ENCODE results near the gene SOAT2. TPM values are rescaled to one million over a fixed set of nuclear protein-coding genes. Genes with fewer than 3 reads are reported as not detected.
"Not testable (repeated sequence)": the region's sequence is repeated elsewhere in the genome, so short reads cannot be mapped to it uniquely, and the experiment has no call there.

Gene SOAT2
- total RNA-seq, 1 donor from 2014 or later: not detected

DNA sequence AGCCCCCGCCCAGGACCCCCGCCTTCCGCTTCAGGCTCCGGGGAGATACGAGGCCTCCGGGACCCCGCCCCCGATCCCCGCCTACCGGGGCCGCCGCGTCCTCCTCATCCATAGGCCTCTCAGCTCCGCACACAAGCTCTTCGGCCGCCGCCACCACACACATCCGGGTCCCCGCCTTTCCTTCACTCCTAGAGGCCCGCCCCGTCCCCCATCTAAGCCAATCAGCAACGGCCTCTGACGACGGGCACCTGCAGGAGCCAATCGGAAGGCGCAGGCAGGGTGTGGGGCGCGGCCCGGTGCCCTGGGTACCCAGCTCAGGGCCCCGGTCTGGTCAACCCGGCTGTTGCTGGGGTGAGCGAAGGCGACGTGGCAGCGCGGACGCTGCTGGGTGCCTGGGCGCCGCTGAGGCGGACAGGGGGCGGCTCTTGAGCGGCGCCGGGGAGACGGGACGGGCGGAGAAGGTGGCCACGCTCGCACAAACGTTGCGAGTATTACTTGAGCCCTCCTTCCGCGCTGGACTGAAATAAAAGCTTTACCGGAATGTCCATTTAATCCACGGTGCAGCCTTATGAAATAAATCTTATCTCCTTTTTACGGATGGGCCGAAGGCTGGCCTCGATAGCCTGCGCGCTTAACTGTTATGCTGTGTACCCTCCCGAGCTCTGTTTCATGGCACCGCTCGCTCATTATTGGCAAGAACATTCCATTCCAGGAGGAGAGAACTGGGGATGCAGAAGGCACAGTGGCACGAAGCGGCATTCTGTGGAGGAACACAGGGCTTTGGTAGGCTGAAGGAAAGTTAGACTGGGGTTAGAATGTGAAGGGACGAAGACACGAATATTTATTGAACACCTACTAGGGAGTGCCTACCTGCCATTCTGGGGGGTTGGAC, 23.8 kb upstream of the SOAT2 start, which contains the start of gene SPRYD3:
Gene SPRYD3 (minus strand): TSS at position 165 of the 892 bp plus-strand sequence. CDS start 57 bp downstream, at position 108.
- Mint-ChIP-seq H3K27ac (peak within 1 kb of the TSS; percentile 89), H3K4me1 (ENCODE audit: low read depth) (peaks cover 22% of the 10 kb centered on the region), H3K4me3 (ENCODE audit: low read depth) (peak within 1 kb of the TSS; percentile 89), H3K36me3 (ENCODE audit: low read depth) (peaks cover 31% of the 10 kb centered on the region), H3K27me3 (ENCODE audit: low read depth) (no peaks in the 10 kb centered on the region), H3K9me3 (peaks cover 8% of the 10 kb centered on the region)
- intact Hi-C loops (cut with micrococcal nuclease): loop anchor here (1.0 to 2.0 kb wide), 3 partner anchors 19 to 33 kb away; no protein-coding TSS in a partner anchor
- DNase-seq (ENCODE audit: low spot score): peak; percentile 96

DNA sequence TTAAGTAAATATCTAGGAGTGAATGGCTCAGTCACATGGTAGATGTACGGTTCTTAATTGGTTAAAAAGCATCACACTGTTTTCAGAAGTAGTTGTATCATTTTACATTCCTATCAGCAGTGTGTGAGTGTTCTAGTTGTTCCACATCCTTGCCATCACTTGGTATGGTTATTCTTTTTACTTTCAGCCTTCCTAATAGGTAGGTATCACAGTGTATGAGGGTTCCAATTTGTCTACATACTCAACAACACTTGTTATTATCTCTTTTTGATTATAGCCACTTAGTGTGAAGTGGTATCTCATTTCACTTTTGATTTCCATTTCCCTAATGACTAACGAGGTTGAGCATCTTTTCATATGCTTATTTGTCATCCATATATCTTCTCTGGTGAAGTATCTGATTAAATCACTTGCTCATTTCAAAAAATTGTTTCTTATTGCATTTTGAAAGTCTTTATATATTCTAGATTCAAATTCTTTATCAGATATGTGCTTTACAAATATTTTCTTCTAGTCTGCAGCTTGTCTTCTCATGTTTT, 20.6 kb upstream of the SOAT2 start:
- Mint-ChIP-seq H3K4me1 (ENCODE audit: low read depth) (peaks cover 18% of the 10 kb centered on the region), H3K36me3 (ENCODE audit: low read depth) (no peaks in the 10 kb centered on the region), H3K9me3 (peaks cover 8% of the 10 kb centered on the region), H3K4me3 (ENCODE audit: low read depth) (no peak overlapping the region), H3K27ac (peak overlapping the region; percentile 38), H3K27me3 (ENCODE audit: low read depth) (peaks cover 14% of the 10 kb centered on the region)
- no peak for DNase-seq (ENCODE audit: low spot score)
- intact Hi-C loops (cut with micrococcal nuclease): no loop called here

DNA sequence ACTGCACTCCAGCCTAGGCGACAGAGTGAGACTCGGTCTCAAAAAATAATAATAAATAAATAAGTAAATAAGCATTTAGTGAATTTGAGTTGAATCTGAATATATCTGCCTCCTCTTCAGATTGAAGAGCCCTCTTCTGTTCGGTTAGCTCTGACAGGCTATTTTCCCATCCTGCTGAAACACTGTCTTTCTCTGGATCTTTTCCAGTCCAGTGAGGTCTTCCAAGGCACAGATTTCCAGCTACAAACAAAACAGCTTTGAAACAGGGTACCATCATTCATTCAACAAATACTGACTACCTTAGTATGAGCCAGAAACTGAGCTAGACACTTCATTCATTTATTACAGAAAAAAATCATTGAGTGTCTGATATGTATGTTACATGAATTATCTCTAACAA, 16.9 kb upstream of the SOAT2 start:
- DNase-seq (ENCODE audit: low spot score): no peak
- no peaks in the 10 kb centered on the region for H3K36me3 Mint-ChIP-seq (ENCODE audit: low read depth)
- peaks cover 6% of the 10 kb centered on the region for H3K4me1 Mint-ChIP-seq (ENCODE audit: low read depth)
- intact Hi-C loops (cut with micrococcal nuclease): no loop called here
- H3K4me3 Mint-ChIP-seq (ENCODE audit: low read depth): no peak overlapping the region
- H3K27me3 Mint-ChIP-seq (ENCODE audit: low read depth): peaks cover 29% of the 10 kb centered on the region
- H3K9me3 Mint-ChIP-seq: peaks cover 8% of the 10 kb centered on the region
- no peak overlapping the region for H3K27ac Mint-ChIP-seq

DNA sequence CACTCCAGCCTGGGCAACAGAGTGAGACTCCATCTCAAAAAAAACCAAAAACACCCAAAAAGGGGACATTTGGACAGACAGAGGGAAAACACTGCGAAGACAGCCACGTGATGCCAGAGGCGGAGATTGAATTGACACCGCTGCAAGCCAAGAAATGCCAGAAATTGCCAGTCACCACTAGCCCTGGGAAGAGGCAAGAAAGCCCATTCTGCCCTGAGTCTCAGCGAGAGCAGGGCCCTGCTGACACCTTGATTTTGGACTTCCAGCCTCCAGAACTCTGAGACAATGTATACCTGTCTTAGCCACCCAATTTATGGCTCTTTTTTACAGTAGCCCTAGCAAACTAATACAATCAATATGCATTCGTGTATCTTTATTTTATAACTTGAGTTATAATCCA, 13.2 kb upstream of the SOAT2 start:
- Mint-ChIP-seq H3K27me3 (ENCODE audit: low read depth) (peaks cover 32% of the 10 kb centered on the region), H3K36me3 (ENCODE audit: low read depth) (no peaks in the 10 kb centered on the region)

DNA sequence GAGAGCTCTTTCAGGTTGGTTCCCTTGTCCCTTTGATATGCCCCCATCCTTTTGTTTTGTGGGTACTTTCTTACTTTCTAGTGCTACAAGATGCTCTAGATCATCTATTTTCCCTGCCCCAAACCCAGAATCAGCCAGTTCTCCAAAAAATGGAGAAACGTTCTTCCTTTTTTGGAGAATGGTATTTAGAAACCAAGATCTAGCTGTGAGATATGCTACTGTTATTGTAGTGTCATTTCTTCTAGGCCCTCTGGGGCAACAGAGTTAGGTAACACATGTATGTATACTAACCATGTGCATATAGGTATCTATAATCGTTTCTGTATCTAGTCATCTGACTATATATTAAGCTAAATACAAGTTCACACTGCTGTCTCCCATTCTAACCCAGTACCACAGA, 12.7 kb upstream of the SOAT2 start:
- H3K4me1 Mint-ChIP-seq (ENCODE audit: low read depth): peaks cover 3% of the 10 kb centered on the region
- no peak overlapping the region for H3K27ac Mint-ChIP-seq
- H3K4me3 Mint-ChIP-seq (ENCODE audit: low read depth): no peak overlapping the region
- H3K27me3 Mint-ChIP-seq (ENCODE audit: low read depth): peaks cover 33% of the 10 kb centered on the region
- no peak for DNase-seq (ENCODE audit: low spot score)
- intact Hi-C loops (cut with micrococcal nuclease): no loop called here
- H3K36me3 Mint-ChIP-seq (ENCODE audit: low read depth): no peaks in the 10 kb centered on the region
- H3K9me3 Mint-ChIP-seq: no peaks in the 10 kb centered on the region

More for the DNA sequence above, 13.2 kb upstream of the SOAT2 start:
- H3K27ac Mint-ChIP-seq: no peak overlapping the region
- H3K4me3 Mint-ChIP-seq (ENCODE audit: low read depth): no peak overlapping the region
- no peak for DNase-seq (ENCODE audit: low spot score)
- H3K9me3 Mint-ChIP-seq: no peaks in the 10 kb centered on the region
- intact Hi-C loops (cut with micrococcal nuclease): no loop called here
- peaks cover 3% of the 10 kb centered on the region for H3K4me1 Mint-ChIP-seq (ENCODE audit: low read depth)

DNA sequence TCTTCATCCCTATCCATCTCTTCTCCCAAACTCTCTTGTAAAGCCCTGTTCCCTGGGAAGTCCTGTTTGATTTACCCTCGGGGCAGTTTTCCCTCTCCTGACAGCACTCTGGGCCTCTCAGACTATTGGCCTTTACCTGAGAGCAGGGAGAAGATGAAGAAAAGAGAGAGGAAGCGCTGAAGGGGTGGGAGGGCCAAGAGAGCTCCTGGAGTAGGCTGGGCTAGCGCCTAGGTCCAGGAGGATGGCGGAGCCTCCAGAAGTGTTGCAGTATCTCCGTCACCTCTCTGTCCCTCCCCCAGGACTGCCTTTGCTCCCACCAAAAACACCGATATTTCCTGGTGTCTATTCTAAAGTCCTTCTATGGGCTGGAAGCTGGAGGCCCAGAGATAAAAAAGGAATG, 11.5 kb upstream of the SOAT2 start:
- intact Hi-C loops (cut with micrococcal nuclease): no loop called here
- H3K4me1 Mint-ChIP-seq (ENCODE audit: low read depth): peaks cover 6% of the 10 kb centered on the region
- H3K9me3 Mint-ChIP-seq: no peaks in the 10 kb centered on the region
- H3K27me3 Mint-ChIP-seq (ENCODE audit: low read depth): peaks cover 33% of the 10 kb centered on the region
- H3K4me3 Mint-ChIP-seq (ENCODE audit: low read depth): no peak overlapping the region
- no peaks in the 10 kb centered on the region for H3K36me3 Mint-ChIP-seq (ENCODE audit: low read depth)
- DNase-seq (ENCODE audit: low spot score): no peak
- H3K27ac Mint-ChIP-seq: no peak overlapping the region

DNA sequence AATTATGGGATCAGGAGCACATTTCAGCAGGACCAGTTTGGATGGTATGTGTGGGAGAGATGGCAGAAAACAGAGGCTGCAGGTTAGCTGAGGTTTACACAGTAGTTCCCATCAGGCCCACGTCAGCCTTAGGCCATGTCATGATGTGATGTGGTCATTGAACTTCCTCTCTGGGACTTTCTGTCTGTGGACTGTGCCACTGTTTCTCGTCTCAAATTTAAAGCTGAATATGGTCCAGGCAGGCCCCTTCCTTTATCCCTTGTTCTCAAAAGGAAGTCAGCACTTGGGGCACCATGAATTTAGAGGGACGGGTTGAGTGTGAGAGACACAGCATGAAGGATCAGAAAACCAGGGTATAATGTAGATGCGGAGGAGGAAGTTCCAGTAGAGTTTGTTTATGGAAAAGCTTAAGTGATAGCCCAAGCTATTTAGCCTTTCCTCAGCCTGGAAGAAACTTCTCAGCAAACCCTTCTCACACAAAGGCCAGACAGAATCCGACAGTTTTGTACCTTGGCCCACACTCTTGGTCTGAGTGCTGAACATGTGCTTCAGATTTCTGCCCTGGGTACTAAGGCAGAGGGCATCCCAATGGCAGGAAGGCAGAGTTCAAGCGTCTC, 9.4 kb upstream of the SOAT2 start:
- peaks cover 25% of the 10 kb centered on the region for H3K27me3 Mint-ChIP-seq (ENCODE audit: low read depth)
- H3K4me1 Mint-ChIP-seq (ENCODE audit: low read depth): peaks cover 21% of the 10 kb centered on the region
- intact Hi-C loops (cut with micrococcal nuclease): no loop called here
- H3K36me3 Mint-ChIP-seq (ENCODE audit: low read depth): no peaks in the 10 kb centered on the region
- H3K27ac Mint-ChIP-seq: no peak overlapping the region
- DNase-seq (ENCODE audit: low spot score): no peak
- H3K4me3 Mint-ChIP-seq (ENCODE audit: low read depth): no peak overlapping the region
- H3K9me3 Mint-ChIP-seq: no peaks in the 10 kb centered on the region

DNA sequence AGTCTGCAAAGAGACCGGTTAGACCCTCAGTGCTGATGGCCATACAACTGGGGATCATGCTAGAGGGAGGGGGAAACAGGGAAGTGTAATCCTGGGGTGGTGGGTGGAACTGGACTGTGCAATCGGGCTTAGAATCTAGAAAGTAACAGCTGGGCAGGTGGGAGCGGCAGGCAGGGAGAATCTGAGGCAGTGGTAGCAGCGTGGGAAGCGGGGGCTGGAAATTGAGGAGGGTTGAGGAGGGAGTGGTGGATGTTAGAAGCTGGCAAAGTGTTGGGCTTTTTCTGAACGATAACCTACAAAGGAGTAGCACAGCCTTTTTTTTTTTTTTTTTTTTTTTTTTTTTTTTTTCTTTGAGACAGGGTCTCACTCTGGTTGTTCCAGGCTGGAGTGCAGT, 8.9 kb upstream of the SOAT2 start:
- Mint-ChIP-seq H3K27me3 (ENCODE audit: low read depth) (peaks cover 24% of the 10 kb centered on the region), H3K4me3 (ENCODE audit: low read depth) (no peak overlapping the region), H3K4me1 (ENCODE audit: low read depth) (peaks cover 26% of the 10 kb centered on the region), H3K9me3 (no peaks in the 10 kb centered on the region), H3K36me3 (ENCODE audit: low read depth) (no peaks in the 10 kb centered on the region), H3K27ac (no peak overlapping the region)
- intact Hi-C loops (cut with micrococcal nuclease): no loop called here
- no peak for DNase-seq (ENCODE audit: low spot score)

DNA sequence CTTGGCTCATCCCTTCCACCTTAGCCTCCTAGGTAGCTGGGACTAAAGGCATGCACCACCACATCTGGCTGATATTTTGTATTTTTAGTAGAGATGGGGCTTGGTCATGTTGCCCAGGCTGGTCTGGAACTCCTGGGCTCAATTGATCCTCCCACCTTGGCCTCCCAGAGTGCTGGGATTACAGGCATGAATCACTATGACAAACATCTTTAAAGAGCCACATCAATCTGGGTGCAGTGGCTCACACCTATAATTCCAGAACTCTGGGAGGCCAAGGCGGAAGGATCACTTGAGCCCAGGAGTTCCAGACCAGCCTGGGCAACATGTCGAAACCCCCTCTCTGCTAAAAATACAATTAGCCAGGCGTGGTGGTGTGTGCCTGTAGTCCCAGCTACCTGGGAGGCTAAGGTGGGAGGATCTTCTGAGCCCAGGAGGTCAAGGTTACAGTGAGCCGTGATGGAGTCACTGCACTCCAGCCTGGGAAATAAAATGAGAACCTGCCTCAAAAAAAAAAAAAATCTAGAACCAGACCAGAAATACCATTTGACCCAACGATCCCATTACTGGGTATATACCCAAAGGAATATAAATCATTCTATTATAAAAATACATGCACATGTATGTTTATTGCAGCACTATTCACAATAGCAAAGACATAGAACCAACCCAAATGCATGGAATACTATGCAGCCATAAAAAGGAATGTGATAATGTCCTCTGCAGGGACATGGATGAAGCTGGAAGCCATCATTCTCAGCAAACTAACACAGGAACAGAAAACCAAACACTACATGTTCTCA, 8.3 kb upstream of the SOAT2 start:
- H3K4me1 Mint-ChIP-seq (ENCODE audit: low read depth): peaks cover 27% of the 10 kb centered on the region
- intact Hi-C loops (cut with micrococcal nuclease); H3K9me3 Mint-ChIP-seq; H3K4me3 Mint-ChIP-seq (ENCODE audit: low read depth); DNase-seq (ENCODE audit: low spot score); H3K36me3 Mint-ChIP-seq (ENCODE audit: low read depth); H3K27ac Mint-ChIP-seq: not testable (repeated sequence)
- H3K27me3 Mint-ChIP-seq (ENCODE audit: low read depth): peaks cover 24% of the 10 kb centered on the region

DNA sequence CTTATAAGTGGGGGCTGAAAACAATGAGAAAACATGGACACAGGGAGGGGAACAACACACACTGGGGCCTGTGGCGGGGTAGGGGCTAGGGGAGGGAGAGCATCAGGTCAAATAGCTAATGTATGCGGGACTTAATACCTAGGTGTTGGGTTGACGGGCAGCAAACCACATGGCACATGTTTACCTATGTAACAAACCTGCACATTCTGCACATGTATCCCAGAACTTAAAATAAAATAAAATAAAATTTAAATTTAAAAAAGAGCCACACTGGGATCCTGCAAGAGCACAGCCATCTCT, 7.7 kb upstream of the SOAT2 start:
- H3K27ac Mint-ChIP-seq; H3K9me3 Mint-ChIP-seq; DNase-seq (ENCODE audit: low spot score); H3K4me3 Mint-ChIP-seq (ENCODE audit: low read depth); intact Hi-C loops (cut with micrococcal nuclease); H3K36me3 Mint-ChIP-seq (ENCODE audit: low read depth): not testable (repeated sequence)
- H3K4me1 Mint-ChIP-seq (ENCODE audit: low read depth): peaks cover 27% of the 10 kb centered on the region
- H3K27me3 Mint-ChIP-seq (ENCODE audit: low read depth): peaks cover 22% of the 10 kb centered on the region

DNA sequence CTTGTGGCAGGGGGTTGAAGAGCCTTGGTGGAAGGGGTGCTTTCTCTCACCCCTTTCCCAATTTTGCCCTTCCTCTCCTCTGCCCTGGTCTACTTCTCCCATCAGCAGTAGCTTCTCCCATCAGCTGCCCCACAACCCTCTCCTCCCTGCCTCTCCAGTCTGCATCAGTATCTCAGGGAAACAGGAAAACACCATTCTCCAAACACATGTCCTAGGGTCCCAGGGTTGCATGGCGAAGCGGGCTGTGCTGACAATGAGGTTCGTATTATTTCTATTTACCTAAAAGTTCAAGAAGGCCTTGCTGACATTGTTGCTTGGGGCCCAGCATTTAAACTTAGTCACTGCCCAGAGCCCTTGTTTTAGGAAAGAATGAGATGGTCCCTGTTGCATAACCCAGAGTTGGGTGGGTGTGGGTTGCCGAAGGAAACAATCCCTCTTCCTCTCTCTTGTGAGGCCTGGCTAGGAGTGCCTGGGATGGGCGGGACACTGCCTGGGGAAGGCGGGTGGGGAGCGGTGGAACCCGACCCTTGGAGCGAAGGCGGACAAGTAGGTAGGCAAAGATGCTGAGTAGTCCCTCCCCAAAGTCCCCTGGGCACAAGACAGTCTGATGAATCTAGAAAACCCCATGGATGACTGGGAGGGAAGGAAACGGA, 7.1 kb upstream of the SOAT2 start:
- no peaks in the 10 kb centered on the region for H3K9me3 Mint-ChIP-seq

DNA sequence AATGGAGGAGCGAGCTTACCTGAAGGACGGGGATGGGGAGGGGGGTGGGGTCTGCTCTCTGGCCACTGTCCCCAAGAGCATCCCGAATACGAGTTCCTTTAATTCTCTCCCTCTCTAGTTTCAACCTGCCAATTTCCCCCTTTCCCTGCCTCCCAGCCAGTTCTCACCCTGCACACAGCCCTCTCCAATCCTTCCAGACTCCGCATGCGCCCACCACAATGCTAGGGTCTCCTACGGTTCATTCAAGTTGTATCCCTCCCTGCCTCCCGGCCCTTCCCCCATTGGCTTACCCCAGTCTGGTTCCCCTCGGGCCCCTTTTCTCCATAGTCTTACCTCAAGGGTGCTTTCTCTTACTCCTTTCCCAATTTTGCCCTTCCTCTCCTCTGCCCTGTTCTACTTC, 6.5 kb upstream of the SOAT2 start:
- Mint-ChIP-seq H3K27me3 (ENCODE audit: low read depth) (peaks cover 16% of the 10 kb centered on the region), H3K9me3 (no peaks in the 10 kb centered on the region), H3K4me1 (ENCODE audit: low read depth) (peaks cover 27% of the 10 kb centered on the region), H3K4me3 (ENCODE audit: low read depth) (peak overlapping the region; percentile 61), H3K27ac (no peak overlapping the region), H3K36me3 (ENCODE audit: low read depth) (no peaks in the 10 kb centered on the region)
- no peak for DNase-seq (ENCODE audit: low spot score)
- intact Hi-C loops (cut with micrococcal nuclease): no loop called here

More for the DNA sequence above, 7.1 kb upstream of the SOAT2 start:
- peaks cover 19% of the 10 kb centered on the region for H3K27me3 Mint-ChIP-seq (ENCODE audit: low read depth)
- DNase-seq (ENCODE audit: low spot score): no peak
- H3K4me1 Mint-ChIP-seq (ENCODE audit: low read depth): peaks cover 27% of the 10 kb centered on the region
- intact Hi-C loops (cut with micrococcal nuclease): no loop called here
- no peak overlapping the region for H3K27ac Mint-ChIP-seq
- no peaks in the 10 kb centered on the region for H3K36me3 Mint-ChIP-seq (ENCODE audit: low read depth)
- H3K4me3 Mint-ChIP-seq (ENCODE audit: low read depth): peak overlapping the region; percentile 19
